ENCODE results near the gene FAM9C. TPM values are rescaled to one million over a fixed set of nuclear protein-coding genes. Genes with fewer than 3 reads are reported as not detected.

The FAM9C gene
- total and polyA plus RNA-seq, 2 donors (not counting 3 experiments of a cell fraction or from before 2014, with no cell fraction given), result not detected

DNA sequence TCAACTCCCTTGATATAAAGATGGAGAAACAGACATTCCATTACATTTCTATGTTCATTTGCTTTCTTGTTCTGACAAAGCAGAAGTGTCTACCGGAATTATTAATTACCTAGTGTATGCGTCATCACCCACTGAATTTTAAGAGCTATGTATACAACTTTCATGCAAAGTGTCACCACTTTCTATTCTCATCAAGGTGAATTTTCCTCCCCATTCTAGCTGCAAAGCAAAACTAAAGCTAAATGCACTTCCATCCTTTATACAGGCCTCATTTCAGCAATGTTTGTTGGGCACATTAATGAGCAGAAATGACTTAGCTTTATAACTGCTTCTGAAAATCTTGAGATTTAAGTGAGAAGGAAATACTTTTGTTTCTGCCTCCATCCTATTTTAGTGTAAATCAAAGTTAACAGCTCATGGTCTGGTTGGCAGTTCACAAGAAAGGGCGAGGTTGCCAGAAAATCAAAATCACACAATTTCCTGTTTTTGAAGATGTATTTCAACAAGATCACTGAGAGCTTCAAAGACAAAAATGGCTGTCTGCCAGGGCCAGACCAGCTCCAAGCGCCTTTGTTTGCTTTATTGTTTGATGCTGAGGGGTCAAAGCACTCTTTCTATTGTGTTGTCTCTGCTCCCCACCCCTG lies 7.2 kb upstream of the FAM9C start:
- no peaks in the 10 kb centered on the region for H4K20me1 ChIP-seq (replicated peaks; ENCODE audit: control insufficient read depth, extremely low read depth, insufficient read depth, low read length)
- ChIA-PET POLR2A (interaction anchor here (1.4 kb wide), 1 partner anchor 72 kb away, joined by 7 read pairs; no protein-coding TSS in a partner anchor), CTCF (interaction anchor here (0.6 to 1.4 kb wide), 4 partner anchors 72 to 436 kb away, joined by 3 to 8 read pairs (median 4); no protein-coding TSS in a partner anchor)
- H3K4me2 ChIP-seq (ENCODE audit: insufficient read depth, low read length), result peak overlapping the region; percentile 30
- peaks cover 14% of the 10 kb centered on the region for H3K4me1 ChIP-seq (ENCODE audit: control insufficient read depth, extremely low read depth, insufficient read depth, low read length)
- H3K27me3 ChIP-seq (ENCODE audit: control insufficient read depth in 2 of 2, insufficient read depth in 2 of 2, low read length in 2 of 2), result no peaks in the 10 kb centered on the region
- DNase-seq (ENCODE audit: low read depth, low spot score), result peak; percentile 87
- H3K4me3 ChIP-seq (replicated peaks in 1 of 3; ENCODE audit: insufficient read depth in 1 of 3, low read depth in 1 of 3, low read length in 3 of 3), result no peak overlapping the region
- dilution Hi-C loops (cut with MboI; ENCODE audit: extremely low pct_ligation_motif_present, low sequenced_read_pairs) (no loop called here), intact Hi-C loops (cut with micrococcal nuclease) (loop anchor here (2.0 kb wide), 1 partner anchor 39 kb away; no protein-coding TSS in a partner anchor)
- H2AFZ ChIP-seq (ENCODE audit: low read depth, low read length), result no peak overlapping the region
- H3K9ac ChIP-seq (replicated peaks; ENCODE audit: extremely low read depth, insufficient read depth, low read length), result no peak overlapping the region
- FAIRE-seq, result peak; percentile 95
- H3K27ac ChIP-seq (ENCODE audit: insufficient read depth, low read depth, low read length), result peak overlapping the region; percentile 43
- BruUV-seq (replicated peaks), result no TSS peak
- no peaks in the 10 kb centered on the region for H3K79me2 ChIP-seq (ENCODE audit: control insufficient read depth, insufficient read depth, low read length)
- no peaks in the 10 kb centered on the region for H3K9me3 ChIP-seq (replicated peaks; ENCODE audit: control insufficient read depth, insufficient read depth, low read length)
- no peaks in the 10 kb centered on the region for H3K9me1 ChIP-seq (replicated peaks; ENCODE audit: control insufficient read depth, extremely low read depth, insufficient read depth, low read length)
- TF ChIP-seq FOS (IDR thresholded peaks at IDR 0.05; ENCODE audit: borderline replicate concordance, insufficient read depth, low read length) (no peak), GATA2 (IDR thresholded peaks at IDR 0.05; ENCODE audit: insufficient read depth, insufficient read length, low read depth, low read length) (no peak), EZH2 (IDR thresholded peaks at IDR 0.05; ENCODE audit: borderline replicate concordance, low read depth, low read length, severe bottlenecking) (no peak), POLR2A (IDR thresholded peaks at IDR 0.05; ENCODE audit: low read depth, low read length) (no peak), JUN (IDR thresholded peaks at IDR 0.05; ENCODE audit: borderline replicate concordance, insufficient read depth, insufficient read length, low read depth) (no peak), MYC (IDR thresholded peaks at IDR 0.05; ENCODE audit: low read depth, low read length) (no peak), POLR2AphosphoS5 (IDR thresholded peaks at IDR 0.05; ENCODE audit: insufficient read depth, low read depth, low read length) (no peak)
- TF ChIP-seq, protein P1, sequence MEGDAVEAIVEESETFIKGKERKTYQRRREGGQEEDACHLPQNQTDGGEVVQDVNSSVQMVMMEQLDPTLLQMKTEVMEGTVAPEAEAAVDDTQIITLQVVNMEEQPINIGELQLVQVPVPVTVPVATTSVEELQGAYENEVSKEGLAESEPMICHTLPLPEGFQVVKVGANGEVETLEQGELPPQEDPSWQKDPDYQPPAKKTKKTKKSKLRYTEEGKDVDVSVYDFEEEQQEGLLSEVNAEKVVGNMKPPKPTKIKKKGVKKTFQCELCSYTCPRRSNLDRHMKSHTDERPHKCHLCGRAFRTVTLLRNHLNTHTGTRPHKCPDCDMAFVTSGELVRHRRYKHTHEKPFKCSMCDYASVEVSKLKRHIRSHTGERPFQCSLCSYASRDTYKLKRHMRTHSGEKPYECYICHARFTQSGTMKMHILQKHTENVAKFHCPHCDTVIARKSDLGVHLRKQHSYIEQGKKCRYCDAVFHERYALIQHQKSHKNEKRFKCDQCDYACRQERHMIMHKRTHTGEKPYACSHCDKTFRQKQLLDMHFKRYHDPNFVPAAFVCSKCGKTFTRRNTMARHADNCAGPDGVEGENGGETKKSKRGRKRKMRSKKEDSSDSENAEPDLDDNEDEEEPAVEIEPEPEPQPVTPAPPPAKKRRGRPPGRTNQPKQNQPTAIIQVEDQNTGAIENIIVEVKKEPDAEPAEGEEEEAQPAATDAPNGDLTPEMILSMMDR (IDR thresholded peaks at IDR 0.05; ENCODE audit: extremely low read depth in 1 of 2, insufficient read depth in 1 of 2, low read depth in 1 of 2, low read length in 2 of 2), result no peak
- TF ChIP-seq, protein P2, sequence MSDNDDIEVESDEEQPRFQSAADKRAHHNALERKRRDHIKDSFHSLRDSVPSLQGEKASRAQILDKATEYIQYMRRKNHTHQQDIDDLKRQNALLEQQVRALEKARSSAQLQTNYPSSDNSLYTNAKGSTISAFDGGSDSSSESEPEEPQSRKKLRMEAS (IDR thresholded peaks at IDR 0.05; ENCODE audit: insufficient read depth, insufficient read length), result no peak
- H3K36me3 ChIP-seq (ENCODE audit: control insufficient read depth in 2 of 2, extremely low read depth in 1 of 2, insufficient read depth in 2 of 2, low read length in 2 of 2), result no peaks in the 10 kb centered on the region

All from endothelial cell of umbilical vein (primary cell).